ENCODE measurements around the gene IL17RA.

The IL17RA gene

GRCh38 chr22:17158568-17159503 lies 74.0 kb downstream of the IL17RA start, which contains the start of gene HDHD5:
TSS of gene HDHD5 (minus strand) at chr22:17159277. CDS start at chr22:17159251, 26 bp downstream.
- DNase-seq, result peak; percentile 92

DNA sequence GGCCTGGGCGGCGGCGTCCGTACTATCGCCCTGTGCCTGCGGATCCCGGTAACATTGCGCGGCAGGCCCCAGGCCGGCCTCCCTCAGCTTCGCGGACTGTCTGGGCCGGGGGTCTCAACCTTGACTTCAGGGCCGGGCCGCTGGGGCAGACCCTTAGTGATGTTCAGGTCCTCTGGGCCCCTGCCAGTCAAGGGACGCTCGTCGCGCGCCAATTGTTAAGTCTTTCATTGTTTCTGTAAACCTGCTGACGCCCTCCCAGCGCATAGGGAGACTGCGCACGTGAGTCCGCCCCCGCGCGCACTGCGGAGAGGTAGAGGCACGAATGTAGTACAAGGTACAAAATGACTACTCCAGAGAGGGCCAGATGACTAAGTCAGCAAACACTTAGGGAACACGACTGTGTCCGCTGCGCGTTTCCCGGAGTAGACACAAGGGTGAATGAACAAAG lies 74.7 kb downstream of the IL17RA start:
- DNase-seq, result peak; percentile 65

GRCh38 chr22:17161991-17162390 lies 77.2 kb downstream of the IL17RA start:
- no peak for DNase-seq

- DNase-seq, result no peak
These were observed 77.9 kb downstream of the IL17RA start for GRCh38 chr22:17162731-17163130.

GRCh38 chr22:17164392-17165024 lies 79.7 kb downstream of the IL17RA start:
- no peak for DNase-seq
